Psoas muscle (tissue), 8 donors: Measurements from ENCODE around the gene DCX. TPM values are rescaled to one million over a fixed set of nuclear protein-coding genes. Genes with fewer than 3 reads are reported as not detected.

ENCODE experiments used
- ATAC-seq, 4 donors: fragments of 200-7000 bp; cut with Tn5 transposase; one replicate each; pipeline ENCODE4 v1.9.1; 2020; ENCODE audit warnings: moderate library complexity in 3 of 4, mild to moderate bottlenecking in 2 of 4
- DNase-seq, 2 donors: peaks; one replicate each; pipeline ENCODE4 v3.0.0-alpha.2; 2020
- H3K27ac ChIP-seq: fragments of 200-600 bp; one replicate; pipeline ENCODE4 v1.8.0; 2022
- H3K27me3 ChIP-seq, 3 donors: fragments of 200-600 bp in 1 of 3; one replicate each; pipeline versions ENCODE4 v1.6.1 to v1.8.0; 2013 to 2022; ENCODE audit warnings: low read length in 2 of 3, mild to moderate bottlenecking in 2 of 3, moderate library complexity in 1 of 3; ENCODE audit not compliant: insufficient read depth in 3 of 3
- H3K36me3 ChIP-seq, 2 donors: fragments of 200-600 bp in 1 of 2; one replicate each; pipeline versions ENCODE4 v1.6.1 to v1.8.0; 2013 to 2022; ENCODE audit warnings: low read depth in 1 of 2, mild to moderate bottlenecking in 1 of 2, moderate library complexity in 1 of 2; ENCODE audit not compliant: insufficient read depth in 1 of 2
- H3K4me1 ChIP-seq: fragments of 200-600 bp; one replicate; pipeline ENCODE4 v1.8.0; 2022
- H3K4me3 ChIP-seq: fragments of 200-600 bp; one replicate; pipeline ENCODE4 v1.8.0; 2022; ENCODE audit warnings: mild to moderate bottlenecking
- H3K9me3 ChIP-seq: fragments of 200-600 bp; one replicate; pipeline ENCODE4 v1.8.0; 2022
- CTCF ChIP-seq: fragments of 200-600 bp; IDR thresholded peaks from one replicate; pipeline ENCODE4 v1.8.0; 2022; ENCODE audit warnings: antibody characterized with exemption
- WGBS, 3 donors: extraction: QIAGEN DNeasy Blood & Tissue Kit; methylation state at CpG; one replicate each; pipeline versions ENCODE4 v1.1.6 to v1.1.7; 2013; 5-methylcytosine and 5-hydroxymethylcytosine counted together
- intact Hi-C, 2 donors: fragments of 100-400 bp; cut with DNase I; formaldehyde crosslinking; loops; one replicate each; pipeline versions ENCODE4 v1.11.0 to v1.14.2; 2022
- polyA plus RNA-seq, 3 donors: library from polyadenylated mRNA; stranded (reverse); fragments of 200-250 nt; gene quantifications; one replicate each; pipeline ENCODE4 v1.2.3, GENCODE V29; 2013
- total RNA-seq, 4 donors: library from RNA; stranded (reverse); fragmentation: NEBNext Ultra II Directional in 2 of 4; extraction: Animal tissue kit (Norgen Biotek cat#: 25700) in 2 of 4; gene quantifications; one replicate each; pipeline versions ENCODE4 v1.2.1 to v1.2.4, GENCODE V29; 2021 to 2023
- donor health status: healthy with polysubstance abuse.
- donor health status: DM: no; HTN: no; CAD: no; lungs with moderate emphysema.
- donor health status: Bipolar disorder and iron deficiency.
- donor health status: healthy.
- donor health status: DM: yes; HTN: yes; CAD: no.
- donor health status: DM: no; HTN: no; CAD: no.
- donor health status: DM: no; HTN: no; CAD: no.
- donor health status: DM: yes; HTN: yes; CAD: no.

The DCX gene
- total and polyA plus RNA-seq, 7 donors = under 0.01 TPM; not detected in 6

- no peak overlapping the region for H3K4me3 ChIP-seq
Observed at GRCh38 chrX:111319451-111319850, 92.5 kb downstream of the DCX start.

GRCh38 chrX:111318901-111319300 is 93.1 kb downstream of the DCX start:
- H3K4me1 ChIP-seq = no peaks in the 10 kb centered on the region
- no peaks in the 10 kb centered on the region for H3K36me3 ChIP-seq
- no peak overlapping the region for H3K27ac ChIP-seq
- no peak for ATAC-seq
- intact Hi-C loops = no loop called here
- H3K9me3 ChIP-seq = peaks cover 7% of the 10 kb centered on the region
- H3K27me3 ChIP-seq = peaks cover 0 to 29% (median 0%) of the 10 kb centered on the region in 3 donors
- no peak for TF ChIP-seq CTCF
- no peak overlapping the region for H3K4me3 ChIP-seq
- DNase-seq = no peak

More at GRCh38 chrX:111319451-111319850, 92.5 kb downstream of the DCX start:
- intact Hi-C loops = no loop called here
- ATAC-seq = no peak
- no peak overlapping the region for H3K27ac ChIP-seq
- peaks cover 3% of the 10 kb centered on the region for H3K9me3 ChIP-seq
- TF ChIP-seq CTCF = no peak
- WGBS, 3 donors = 53 to 81% (median 72%) methylated on average over 4 of the region's 4 CpGs
- peaks cover 0 to 26% (median 0%) of the 10 kb centered on the region in 3 donors for H3K27me3 ChIP-seq
- DNase-seq = no peak
- no peaks in the 10 kb centered on the region for H3K36me3 ChIP-seq
- no peaks in the 10 kb centered on the region for H3K4me1 ChIP-seq

GRCh38 chrX:111309083-111309482 is 102.9 kb downstream of the DCX start:
- Histone ChIP-seq H3K4me1 (no peaks in the 10 kb centered on the region), H3K27me3 (peaks cover 0 to 19% (median 0%) of the 10 kb centered on the region in 3 donors), H3K36me3 (no peaks in the 10 kb centered on the region), H3K9me3 (peaks cover under 1% of the 10 kb centered on the region), H3K4me3 (no peak overlapping the region), H3K27ac (no peak overlapping the region)
- no peak for TF ChIP-seq CTCF
- intact Hi-C loops = no loop called here
- ATAC-seq = no peak
- 58 to 63% (median 60%) methylated on average over 2 of the region's 2 CpGs for WGBS, 3 donors
- DNase-seq = no peak

- Histone ChIP-seq H3K4me3 (no peak overlapping the region), H3K4me1 (no peaks in the 10 kb centered on the region), H3K27ac (no peak overlapping the region), H3K27me3 (peaks cover 0 to 18% (median 0%) of the 10 kb centered on the region in 3 donors), H3K36me3 (no peaks in the 10 kb centered on the region), H3K9me3 (no peaks in the 10 kb centered on the region)
- ATAC-seq (no peak), DNase-seq (no peak)
- no peak for TF ChIP-seq CTCF
- WGBS, 3 donors = 49 to 70% (median 67%) methylated on average over 3 of the region's 3 CpGs
- intact Hi-C loops = no loop called here
Observed at GRCh38 chrX:111308039-111308438, 104.0 kb downstream of the DCX start.

- intact Hi-C loops = no loop called here
- Histone ChIP-seq H3K36me3 (no peaks in the 10 kb centered on the region), H3K4me3 (no peak overlapping the region), H3K27ac (no peak overlapping the region), H3K9me3 (no peaks in the 10 kb centered on the region), H3K4me1 (no peaks in the 10 kb centered on the region), H3K27me3 (peaks cover 0 to 14% (median 0%) of the 10 kb centered on the region in 3 donors)
- no peak for DNase-seq
- 51 to 89% (median 77%) methylated on average over 2 of the region's 2 CpGs for WGBS, 3 donors
- TF ChIP-seq CTCF = no peak
- no peak for ATAC-seq
Observed at GRCh38 chrX:111302284-111302683, 109.7 kb downstream of the DCX start.
